ENCODE data around the gene CLEC5A.
A peak's percentile ranks its signal among the peaks of the same experiment; 100 is the strongest.

Gene CLEC5A

DNA sequence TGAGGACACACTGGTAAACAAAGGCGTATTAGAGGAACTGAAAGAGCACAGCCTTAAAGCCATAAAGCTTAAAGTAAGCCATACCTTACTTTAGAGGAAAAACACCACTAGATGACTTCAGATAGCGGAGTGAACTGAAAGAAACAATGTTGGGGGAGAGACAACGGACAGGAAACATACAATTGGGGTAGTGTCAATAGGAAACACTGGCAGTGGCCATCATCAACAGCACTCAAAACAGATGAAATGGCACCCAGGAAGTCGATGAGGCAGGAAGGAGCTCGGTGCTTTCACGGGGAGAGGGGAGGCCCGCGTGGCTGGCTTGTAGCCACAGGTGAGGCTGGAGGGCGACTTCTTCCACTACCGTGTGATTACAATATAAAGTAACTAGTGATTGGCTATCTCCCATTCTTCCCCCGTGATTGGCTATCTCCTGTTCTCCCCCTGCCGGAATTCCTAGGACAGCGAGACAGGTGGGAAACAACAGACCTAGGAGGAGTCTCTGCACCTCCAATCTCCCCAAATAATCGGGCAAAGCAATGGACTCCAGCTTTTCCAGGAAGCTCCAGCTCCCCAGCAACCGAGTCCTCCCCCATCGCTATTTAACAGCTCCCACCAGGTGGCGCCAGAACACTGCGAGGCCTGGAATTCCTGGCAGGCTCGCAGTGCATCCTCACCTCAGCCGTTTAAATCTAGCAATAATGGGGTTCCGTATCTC lies 29.2 kb upstream of the CLEC5A start:
- peak; percentile 86 for DNase-seq (ENCODE audit: low read depth)
- TF ChIP-seq POLR2A (IDR thresholded peaks at IDR 0.05; ENCODE audit: extremely low read depth, insufficient read length) (no peak), MYC (IDR thresholded peaks at IDR 0.05; ENCODE audit: low read depth, low read length) (no peak)
- TF ChIP-seq, protein P1, sequence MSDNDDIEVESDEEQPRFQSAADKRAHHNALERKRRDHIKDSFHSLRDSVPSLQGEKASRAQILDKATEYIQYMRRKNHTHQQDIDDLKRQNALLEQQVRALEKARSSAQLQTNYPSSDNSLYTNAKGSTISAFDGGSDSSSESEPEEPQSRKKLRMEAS (IDR thresholded peaks at IDR 0.05; ENCODE audit: low read depth, low read length), result no peak
- TF ChIP-seq, protein P2, sequence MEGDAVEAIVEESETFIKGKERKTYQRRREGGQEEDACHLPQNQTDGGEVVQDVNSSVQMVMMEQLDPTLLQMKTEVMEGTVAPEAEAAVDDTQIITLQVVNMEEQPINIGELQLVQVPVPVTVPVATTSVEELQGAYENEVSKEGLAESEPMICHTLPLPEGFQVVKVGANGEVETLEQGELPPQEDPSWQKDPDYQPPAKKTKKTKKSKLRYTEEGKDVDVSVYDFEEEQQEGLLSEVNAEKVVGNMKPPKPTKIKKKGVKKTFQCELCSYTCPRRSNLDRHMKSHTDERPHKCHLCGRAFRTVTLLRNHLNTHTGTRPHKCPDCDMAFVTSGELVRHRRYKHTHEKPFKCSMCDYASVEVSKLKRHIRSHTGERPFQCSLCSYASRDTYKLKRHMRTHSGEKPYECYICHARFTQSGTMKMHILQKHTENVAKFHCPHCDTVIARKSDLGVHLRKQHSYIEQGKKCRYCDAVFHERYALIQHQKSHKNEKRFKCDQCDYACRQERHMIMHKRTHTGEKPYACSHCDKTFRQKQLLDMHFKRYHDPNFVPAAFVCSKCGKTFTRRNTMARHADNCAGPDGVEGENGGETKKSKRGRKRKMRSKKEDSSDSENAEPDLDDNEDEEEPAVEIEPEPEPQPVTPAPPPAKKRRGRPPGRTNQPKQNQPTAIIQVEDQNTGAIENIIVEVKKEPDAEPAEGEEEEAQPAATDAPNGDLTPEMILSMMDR (IDR thresholded peaks at IDR 0.05; ENCODE audit: low read depth, low read length), result peak; percentile 96
- H3K4me3 ChIP-seq (ENCODE audit: low read depth, low read length), result peak overlapping the region; percentile 27

DNA sequence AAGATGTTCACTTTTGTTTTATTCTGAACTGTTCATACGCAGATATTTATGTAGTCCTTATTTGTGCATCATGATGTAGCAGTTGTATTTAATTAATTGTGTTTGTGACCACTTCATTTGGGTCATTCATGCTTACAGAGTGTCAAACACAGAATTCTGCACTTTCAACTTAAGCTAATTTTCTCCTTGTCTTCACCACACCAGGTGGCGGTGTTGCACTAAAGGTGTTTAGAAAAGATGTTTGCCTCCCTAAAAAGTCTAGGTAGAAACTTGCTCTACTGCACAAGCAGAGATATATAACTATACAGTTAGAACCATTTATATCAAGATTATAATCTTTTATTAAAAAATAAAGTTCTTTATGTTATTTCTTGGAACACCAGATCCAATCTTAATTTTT lies 28.1 kb upstream of the CLEC5A start:
- no peak overlapping the region for H3K4me3 ChIP-seq (ENCODE audit: low read depth, low read length)
- TF ChIP-seq MYC (IDR thresholded peaks at IDR 0.05; ENCODE audit: low read depth, low read length), result no peak
- TF ChIP-seq POLR2A (IDR thresholded peaks at IDR 0.05; ENCODE audit: extremely low read depth, insufficient read length), result no peak
- TF ChIP-seq, protein P2 (IDR thresholded peaks at IDR 0.05; ENCODE audit: low read depth, low read length), result peak; percentile 46
- TF ChIP-seq, protein P1 (IDR thresholded peaks at IDR 0.05; ENCODE audit: low read depth, low read length), result no peak
- peak; percentile 60 for DNase-seq (ENCODE audit: low read depth)

DNA sequence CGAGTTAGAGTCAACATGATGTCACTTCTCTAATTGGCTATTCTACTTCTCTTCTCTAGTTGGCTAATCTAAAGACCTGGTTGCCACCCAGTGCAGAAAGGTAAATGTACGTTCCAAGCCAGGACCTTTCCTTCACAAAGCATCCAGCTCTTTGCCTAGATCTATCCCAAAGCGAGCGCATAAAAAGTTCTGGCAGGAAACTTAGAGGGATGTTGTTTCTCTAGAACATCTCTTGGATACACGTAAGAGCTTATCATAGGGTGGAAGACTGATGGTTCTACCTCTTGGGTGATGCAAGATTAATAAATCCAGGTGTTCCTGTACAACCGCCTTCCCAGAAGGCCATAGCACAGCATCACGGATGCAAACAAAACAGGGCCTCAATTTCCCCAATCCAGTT lies 26.9 kb upstream of the CLEC5A start, which contains the start of gene TAS2R38:
Gene TAS2R38, minus strand, starts transcription at position 101 of the 400 bp plus-strand sequence. Its CDS starts 84 bp downstream, at position 17.
- no peak within 1 kb of the TSS for H3K4me3 ChIP-seq (ENCODE audit: low read depth, low read length)
- no peak for DNase-seq (ENCODE audit: low read depth)
- TF ChIP-seq, protein P1 (IDR thresholded peaks at IDR 0.05; ENCODE audit: low read depth, low read length), result no peak
- TF ChIP-seq, protein P2 (IDR thresholded peaks at IDR 0.05; ENCODE audit: low read depth, low read length), result no peak
- TF ChIP-seq POLR2A (IDR thresholded peaks at IDR 0.05; ENCODE audit: extremely low read depth, insufficient read length), result no peak
- TF ChIP-seq MYC (IDR thresholded peaks at IDR 0.05; ENCODE audit: low read depth, low read length), result no peak

DNA sequence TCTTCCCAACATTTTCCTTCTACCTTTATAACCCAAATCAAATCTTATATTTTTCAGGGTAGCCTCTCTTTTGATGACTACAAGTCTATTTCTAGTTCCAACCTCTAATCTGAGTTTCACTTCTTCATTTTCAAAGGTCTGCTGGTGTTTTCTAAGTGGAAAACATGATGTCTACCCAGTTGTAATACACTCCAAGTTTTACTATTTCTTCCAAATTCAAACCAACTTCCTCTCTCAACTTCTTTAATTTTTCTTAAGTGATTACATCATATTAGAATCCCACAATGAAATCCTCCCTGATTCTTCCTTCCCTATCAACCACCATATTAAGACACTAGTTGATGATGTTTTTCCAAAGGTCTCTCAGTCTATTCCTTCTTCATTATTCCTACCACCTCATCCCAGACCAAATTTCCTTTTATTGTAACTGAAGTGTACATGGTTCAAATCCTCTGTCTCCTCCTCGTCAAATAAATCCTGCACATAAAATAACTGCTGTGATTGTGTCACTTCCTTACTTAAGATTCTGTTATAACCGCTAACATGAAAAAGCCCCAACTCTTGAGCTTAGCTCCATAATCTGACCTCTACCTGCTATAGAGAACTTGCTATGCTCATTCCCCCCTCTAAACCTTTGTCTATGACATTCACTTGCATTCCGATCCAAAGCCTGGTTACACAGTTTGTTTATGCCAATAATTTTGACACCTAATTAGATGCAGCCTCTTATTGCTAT lies 14.1 kb upstream of the CLEC5A start:
- peak; percentile 90 for DNase-seq (ENCODE audit: low read depth)
- TF ChIP-seq, protein P2 (IDR thresholded peaks at IDR 0.05; ENCODE audit: low read depth, low read length), result no peak
- TF ChIP-seq, protein P1 (IDR thresholded peaks at IDR 0.05; ENCODE audit: low read depth, low read length), result no peak
- TF ChIP-seq MYC (IDR thresholded peaks at IDR 0.05; ENCODE audit: low read depth, low read length) (no peak), POLR2A (IDR thresholded peaks at IDR 0.05; ENCODE audit: extremely low read depth, insufficient read length) (no peak)
- no peak overlapping the region for H3K4me3 ChIP-seq (ENCODE audit: low read depth, low read length)

DNA sequence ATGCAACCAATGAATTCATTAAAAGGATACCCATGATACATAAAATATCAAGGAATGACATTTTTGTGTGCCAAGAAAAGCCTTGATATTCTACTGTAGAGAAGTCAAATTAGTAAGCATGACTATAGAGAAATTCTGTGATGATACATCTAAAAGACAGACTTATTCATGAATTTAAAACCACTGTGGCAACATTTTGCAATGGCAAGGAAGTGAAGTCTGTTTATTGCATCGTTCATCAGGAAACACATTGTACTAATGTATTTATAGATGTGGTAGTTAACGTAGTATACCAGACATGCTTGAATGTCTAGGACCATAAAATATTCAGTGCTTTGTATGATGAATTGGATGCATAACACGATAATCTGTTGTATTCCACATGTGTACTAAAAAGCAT lies 9.3 kb upstream of the CLEC5A start:
- peak; percentile 92 for DNase-seq (ENCODE audit: low read depth)
- TF ChIP-seq MYC (IDR thresholded peaks at IDR 0.05; ENCODE audit: low read depth, low read length), result peak; percentile 79
- TF ChIP-seq, protein P1 (IDR thresholded peaks at IDR 0.05; ENCODE audit: low read depth, low read length), result peak; percentile 52; the same call in 1 of the 2 replicates
- TF ChIP-seq, protein P2 (IDR thresholded peaks at IDR 0.05; ENCODE audit: low read depth, low read length), result no peak
- H3K4me3 ChIP-seq (ENCODE audit: low read depth, low read length), result no peak overlapping the region

Data from NB4 (cell line).